Upper lobe of right lung (tissue), 1 donor: ENCODE measurements around the gene KCNJ15. TPM values are rescaled to one million over a fixed set of nuclear protein-coding genes. Genes with fewer than 3 reads are reported as not detected.
A peak's percentile ranks its signal among the peaks of the same experiment; 100 is the strongest.

Experiments used
- ATAC-seq: fragments of 200-7000 bp; cut with Tn5 transposase; one replicate; pipeline ENCODE4 v1.9.1; 2020; ENCODE audit warnings: mild to moderate bottlenecking, moderate library complexity
- DNase-seq: peaks from one replicate; pipeline ENCODE4 v3.0.0-alpha.2; 2020
- H3K27ac ChIP-seq: fragments of 200-600 bp; one replicate; pipeline ENCODE4 v1.8.0; 2022
- H3K27me3 ChIP-seq: fragments of 200-600 bp; one replicate; pipeline ENCODE4 v1.8.0; 2022; ENCODE audit warnings: mild to moderate bottlenecking
- H3K36me3 ChIP-seq: fragments of 200-600 bp; one replicate; pipeline ENCODE4 v1.8.0; 2022
- H3K4me1 ChIP-seq: fragments of 200-600 bp; one replicate; pipeline ENCODE4 v1.8.0; 2022
- H3K4me3 ChIP-seq: fragments of 200-600 bp; one replicate; pipeline ENCODE4 v1.8.0; 2022; ENCODE audit warnings: mild to moderate bottlenecking
- H3K9me3 ChIP-seq: fragments of 200-600 bp; one replicate; pipeline ENCODE4 v1.8.0; 2022
- intact Hi-C: fragments of 100-400 bp; cut with DNase I; formaldehyde crosslinking; loops from one replicate; pipeline ENCODE4 v1.11.0; 2022
- total RNA-seq: library from RNA; stranded (reverse); fragmentation: NEBNext Ultra II Directional; extraction: Animal tissue kit (Norgen Biotek cat#: 25700); gene quantifications from one replicate; pipeline ENCODE4 v1.2.1, GENCODE V29; 2021
- TF ChIP-seq, protein P1 (sequence below): fragments of 200-600 bp; IDR thresholded peaks from one replicate; pipeline ENCODE4 v1.8.0; 2022; ENCODE audit warnings: antibody characterized with exemption
- donor health status: DM: no; HTN: yes; CAD: no; lungs with severe emphysema.

Gene KCNJ15
- total RNA-seq, 1 donor from 2014 or later: 80.1 TPM

DNA sequence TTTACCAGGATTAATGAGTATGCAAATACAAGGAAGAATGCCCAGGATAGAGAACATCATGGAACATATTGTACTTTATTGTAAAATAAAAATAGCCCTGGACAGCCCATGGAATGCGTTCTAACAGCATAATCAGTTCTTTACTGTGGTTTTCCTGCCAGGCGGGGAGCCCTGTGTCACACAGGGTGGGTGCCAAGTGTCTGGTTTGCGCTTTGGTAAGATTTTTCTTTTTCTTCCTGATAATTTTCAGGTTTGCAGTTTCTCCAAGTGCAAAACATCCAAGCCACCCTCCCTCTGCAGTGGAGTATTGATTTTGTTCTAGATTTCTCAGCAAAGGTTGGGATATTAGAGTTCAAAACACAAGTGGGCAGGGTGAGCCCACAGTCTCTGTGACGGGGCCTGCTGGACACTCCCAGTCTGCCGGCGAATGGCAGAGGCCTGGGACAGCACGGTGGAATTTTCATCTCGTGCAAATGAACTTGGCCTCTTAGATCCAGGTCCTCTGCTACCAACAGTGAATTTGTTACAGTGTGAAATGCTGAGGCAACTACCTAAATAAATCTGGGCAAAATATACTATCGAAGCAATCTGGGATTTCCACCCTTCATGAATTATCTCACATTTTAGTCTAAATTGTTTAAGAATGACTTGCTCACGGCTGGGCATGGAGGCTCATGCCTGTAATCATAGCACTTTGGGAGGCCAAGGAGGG, 15.6 kb upstream of the KCNJ15 start:
- Histone ChIP-seq H3K27ac (peak overlapping the region; percentile 42), H3K4me3 (no peak overlapping the region), H3K27me3 (no peaks in the 10 kb centered on the region), H3K4me1 (peaks cover 12% of the 10 kb centered on the region), H3K9me3 (no peaks in the 10 kb centered on the region), H3K36me3 (no peaks in the 10 kb centered on the region)
- intact Hi-C loops: no loop called here
- ATAC-seq: peak; percentile 55
- no peak for DNase-seq
- TF ChIP-seq, protein P1, sequence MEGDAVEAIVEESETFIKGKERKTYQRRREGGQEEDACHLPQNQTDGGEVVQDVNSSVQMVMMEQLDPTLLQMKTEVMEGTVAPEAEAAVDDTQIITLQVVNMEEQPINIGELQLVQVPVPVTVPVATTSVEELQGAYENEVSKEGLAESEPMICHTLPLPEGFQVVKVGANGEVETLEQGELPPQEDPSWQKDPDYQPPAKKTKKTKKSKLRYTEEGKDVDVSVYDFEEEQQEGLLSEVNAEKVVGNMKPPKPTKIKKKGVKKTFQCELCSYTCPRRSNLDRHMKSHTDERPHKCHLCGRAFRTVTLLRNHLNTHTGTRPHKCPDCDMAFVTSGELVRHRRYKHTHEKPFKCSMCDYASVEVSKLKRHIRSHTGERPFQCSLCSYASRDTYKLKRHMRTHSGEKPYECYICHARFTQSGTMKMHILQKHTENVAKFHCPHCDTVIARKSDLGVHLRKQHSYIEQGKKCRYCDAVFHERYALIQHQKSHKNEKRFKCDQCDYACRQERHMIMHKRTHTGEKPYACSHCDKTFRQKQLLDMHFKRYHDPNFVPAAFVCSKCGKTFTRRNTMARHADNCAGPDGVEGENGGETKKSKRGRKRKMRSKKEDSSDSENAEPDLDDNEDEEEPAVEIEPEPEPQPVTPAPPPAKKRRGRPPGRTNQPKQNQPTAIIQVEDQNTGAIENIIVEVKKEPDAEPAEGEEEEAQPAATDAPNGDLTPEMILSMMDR: no peak

DNA sequence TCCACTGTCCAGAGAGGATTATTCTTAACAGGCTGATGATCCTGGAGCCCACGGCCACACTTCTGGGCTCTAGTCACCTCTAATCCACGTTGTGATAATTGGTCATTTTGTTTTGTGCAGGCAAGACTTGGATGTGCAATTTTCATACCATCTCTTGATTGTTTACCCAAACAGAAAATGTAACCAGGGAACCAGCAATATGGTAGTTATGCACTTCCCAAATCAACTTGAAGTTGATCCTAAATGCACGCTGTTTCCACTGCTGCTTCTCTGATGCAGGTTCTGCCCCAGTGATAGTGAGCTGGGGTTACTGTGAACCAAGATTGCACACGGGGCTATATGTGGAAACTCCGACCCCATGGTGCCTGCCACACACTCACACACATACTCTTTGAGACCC, 14.7 kb upstream of the KCNJ15 start:
- no peaks in the 10 kb centered on the region for H3K27me3 ChIP-seq
- TF ChIP-seq, protein P1: no peak
- H3K4me3 ChIP-seq: no peak overlapping the region
- H3K4me1 ChIP-seq: peaks cover 12% of the 10 kb centered on the region
- no peak for ATAC-seq
- no peak for DNase-seq
- no peak overlapping the region for H3K27ac ChIP-seq
- intact Hi-C loops: no loop called here
- H3K9me3 ChIP-seq: no peaks in the 10 kb centered on the region
- no peaks in the 10 kb centered on the region for H3K36me3 ChIP-seq

- H3K36me3 ChIP-seq: no peaks in the 10 kb centered on the region
- H3K27me3 ChIP-seq: no peaks in the 10 kb centered on the region
- peaks cover 12% of the 10 kb centered on the region for H3K4me1 ChIP-seq
- ATAC-seq (no peak), DNase-seq (no peak)
- intact Hi-C loops: no loop called here
- H3K4me3 ChIP-seq: no peak overlapping the region
- H3K9me3 ChIP-seq: no peaks in the 10 kb centered on the region
- TF ChIP-seq, protein P1: no peak
- H3K27ac ChIP-seq: no peak overlapping the region
Observed at GRCh38 chr21:38243732-38244406, 12.9 kb upstream of the KCNJ15 start.

- DNase-seq (no peak), ATAC-seq (no peak)
- no peaks in the 10 kb centered on the region for H3K9me3 ChIP-seq
- peaks cover 12% of the 10 kb centered on the region for H3K4me1 ChIP-seq
- intact Hi-C loops: no loop called here
- H3K4me3 ChIP-seq: no peak overlapping the region
- TF ChIP-seq, protein P1: no peak
- H3K27me3 ChIP-seq: no peaks in the 10 kb centered on the region
- no peak overlapping the region for H3K27ac ChIP-seq
- H3K36me3 ChIP-seq: no peaks in the 10 kb centered on the region
Observed at GRCh38 chr21:38244407-38244787, 12.4 kb upstream of the KCNJ15 start.

GRCh38 chr21:38244885-38245869, 11.6 kb upstream of the KCNJ15 start:
- Histone ChIP-seq H3K4me1 (peaks cover 12% of the 10 kb centered on the region), H3K9me3 (no peaks in the 10 kb centered on the region), H3K27me3 (no peaks in the 10 kb centered on the region), H3K27ac (no peak overlapping the region), H3K4me3 (no peak overlapping the region), H3K36me3 (no peaks in the 10 kb centered on the region)
- TF ChIP-seq, protein P1: no peak
- peak; percentile 40 for ATAC-seq
- no peak for DNase-seq
- intact Hi-C loops: no loop called here
